Keratinocyte (primary cell): ENCODE data around the gene WDCP. TPM values are rescaled to one million over a fixed set of nuclear protein-coding genes. Genes with fewer than 3 reads are reported as not detected.

Experiments used
- DNase-seq: peaks from one replicate; pipeline ENCODE4 v3.0.0-alpha.2; 2011; ENCODE audit warnings: low read depth, missing footprints, low spot score
- FAIRE-seq: peaks from 2 replicates; lab custom pipeline; 2011; peaks lifted over from hg19 to GRCh38; lab: Jason Lieb, UNC
- H2AFZ ChIP-seq: 2 replicates; pipeline ENCODE4 v1.6.0; 2012; ENCODE audit warnings: low read length, control low read depth, inconsistent platforms; ENCODE audit not compliant: control insufficient read depth
- H3K27ac ChIP-seq: 2 replicates; pipeline ENCODE4 v1.5.1; 2011; ENCODE audit warnings: low read length; ENCODE audit not compliant: control insufficient read depth, insufficient read depth
- H3K27me3 ChIP-seq: 3 replicates; pipeline ENCODE4 v1.6.0; 2011; ENCODE audit warnings: low read length; ENCODE audit not compliant: control insufficient read depth, insufficient read depth; ENCODE audit errors: extremely low read depth
- H3K36me3 ChIP-seq, 2 experiments: 2 replicates in 1 of 2; 3 replicates in 1 of 2; pipeline ENCODE4 v1.5.1; 2011; ENCODE audit warnings: low read length in 2 of 2, mild to moderate bottlenecking in 1 of 2; ENCODE audit not compliant: control insufficient read depth in 2 of 2, insufficient read depth in 2 of 2; ENCODE audit errors: extremely low read depth in 1 of 2
- H3K4me1 ChIP-seq: 3 replicates; pipeline ENCODE4 v1.5.1; 2011; ENCODE audit warnings: low read length; ENCODE audit not compliant: control insufficient read depth, insufficient read depth; ENCODE audit errors: extremely low read depth
- H3K4me2 ChIP-seq: 3 replicates; pipeline ENCODE4 v1.6.0; 2011; ENCODE audit warnings: low read depth, low read length; ENCODE audit not compliant: control insufficient read depth, insufficient read depth; ENCODE audit errors: extremely low read depth
- H3K4me3 ChIP-seq, 3 experiments: fragments of 200-600 bp in 1 of 3; sonication (generic) in 1 of 3; 2 replicates in 2 of 3; 3 replicates in 1 of 3; pipeline ENCODE4 v1.5.1; 2011 to 2016; ENCODE audit warnings: low read length in 3 of 3, mild to moderate bottlenecking in 3 of 3, control low read depth in 2 of 3, inconsistent platforms in 1 of 3, low read depth in 1 of 3, mixed read lengths in 1 of 3, mixed run types in 1 of 3, moderate library complexity in 1 of 3; ENCODE audit not compliant: control insufficient read depth in 2 of 3, insufficient read depth in 2 of 3; ENCODE audit errors: extremely low read depth in 1 of 3
- H3K79me2 ChIP-seq: 2 replicates; pipeline ENCODE4 v1.6.0; 2012; ENCODE audit warnings: low read length; ENCODE audit not compliant: control insufficient read depth, insufficient read depth
- H3K9ac ChIP-seq: 3 replicates; pipeline ENCODE4 v1.6.0; 2011; ENCODE audit warnings: low read length; ENCODE audit not compliant: control insufficient read depth, insufficient read depth; ENCODE audit errors: extremely low read depth
- H3K9me1 ChIP-seq: 3 replicates; pipeline ENCODE4 v1.6.0; 2011; ENCODE audit warnings: low read length; ENCODE audit not compliant: control insufficient read depth, insufficient read depth; ENCODE audit errors: extremely low read depth
- H3K9me3 ChIP-seq: 2 replicates; pipeline ENCODE4 v1.5.1; 2012; ENCODE audit warnings: low read depth, low read length; ENCODE audit not compliant: control insufficient read depth
- H4K20me1 ChIP-seq: 3 replicates; pipeline ENCODE4 v1.6.0; 2011; ENCODE audit warnings: low read length; ENCODE audit not compliant: control insufficient read depth, insufficient read depth; ENCODE audit errors: extremely low read depth
- CTCF ChIP-seq, 3 experiments: IDR thresholded peaks in 1 of 3; conservative IDR thresholded peaks in 1 of 3; optimal IDR thresholded peaks in 1 of 3; 2 replicates in 2 of 3; 3 replicates in 1 of 3; pipeline versions ENCODE3 to v1.5.1; 2011; ENCODE audit warnings: low read length in 3 of 3, mild to moderate bottlenecking in 3 of 3, moderate library complexity in 2 of 3, control low read depth in 1 of 3, inconsistent platforms in 1 of 3; ENCODE audit not compliant: insufficient read depth in 2 of 3; ENCODE audit errors: extremely low read depth in 1 of 3
- EZH2 ChIP-seq: IDR thresholded peaks from one replicate; pipeline ENCODE4 v1.6.1; 2012; ENCODE audit warnings: inconsistent platforms, mild to moderate bottlenecking, low read length, moderate library complexity
- dilution Hi-C: fragments of 300-500 bp; cut with MboI; formaldehyde crosslinking; loops from one replicate; pipeline ENCODE4 v1.7.0; 2020; ENCODE audit warnings: low sequenced_read_pairs; ENCODE audit not compliant: extremely low pct_ligation_motif_present
- polyA plus RNA-seq, 5 experiments: library from polyadenylated mRNA; depleted of rRNA in 3 of 5; stranded (reverse) in 3 of 5; stranded (forward) in 1 of 5; unstranded in 1 of 5; fragments of >200 nt; gene quantifications; 1 replicate in 1 of 5; 2 replicates in 3 of 5; 3 replicates in 1 of 5; pipeline versions ENCODE4 v1.2.1 to v1.2.3, GENCODE V29; 2011 to 2012; ENCODE audit warnings: missing spikeins in 2 of 5, low read depth in 1 of 5, low replicate concordance in 1 of 5

WDCP gene
- polyA plus RNA-seq, 1 donor (not counting 4 experiments of a cell fraction or from before 2014, with no cell fraction given): 11.0 TPM

- Histone ChIP-seq H3K4me3 (no peak overlapping the region), H4K20me1 (no peaks in the 10 kb centered on the region), H3K9ac (no peak overlapping the region), H2AFZ (no peak overlapping the region), H3K9me1 (no peaks in the 10 kb centered on the region), H3K9me3 (no peaks in the 10 kb centered on the region), H3K27ac (no peak overlapping the region), H3K4me1 (no peaks in the 10 kb centered on the region), H3K79me2 (no peaks in the 10 kb centered on the region), H3K27me3 (no peaks in the 10 kb centered on the region), H3K4me2 (no peak overlapping the region), H3K36me3 (peaks cover 0 to 3% of the 10 kb centered on the region in 2 experiments)
- DNase-seq: no peak
- TF ChIP-seq CTCF (optimal IDR thresholded peaks at IDR 0.05 in 1 of 3, IDR thresholded peaks at IDR 0.05 in 1 of 3, conservative IDR thresholded peaks at IDR 0.05 in 1 of 3; ENCODE audit: extremely low read depth in 1 of 3, insufficient read depth in 2 of 3, low read length in 3 of 3): no peak
- no peak for FAIRE-seq
- dilution Hi-C loops: no loop called here
Measured at GRCh38 chr2:24058564-24059271, 11.5 kb upstream of the WDCP start.

- no peak for TF ChIP-seq EZH2
- TF ChIP-seq CTCF (optimal IDR thresholded peaks at IDR 0.05 in 1 of 3, IDR thresholded peaks at IDR 0.05 in 1 of 3, conservative IDR thresholded peaks at IDR 0.05 in 1 of 3; ENCODE audit: extremely low read depth in 1 of 3, insufficient read depth in 2 of 3, low read length in 3 of 3): no peak
- Histone ChIP-seq H4K20me1 (no peaks in the 10 kb centered on the region), H3K9me3 (no peaks in the 10 kb centered on the region), H3K36me3 (peaks cover 0 to 1% of the 10 kb centered on the region in 2 experiments), H3K9me1 (no peaks in the 10 kb centered on the region), H3K79me2 (no peaks in the 10 kb centered on the region), H3K4me3 (no peak overlapping the region), H3K4me2 (no peak overlapping the region), H2AFZ (no peak overlapping the region), H3K27ac (no peak overlapping the region), H3K9ac (no peak overlapping the region), H3K4me1 (no peaks in the 10 kb centered on the region), H3K27me3 (no peaks in the 10 kb centered on the region)
- dilution Hi-C loops: no loop called here
- FAIRE-seq: no peak
- DNase-seq: no peak
Measured at GRCh38 chr2:24055750-24056149, 8.6 kb upstream of the WDCP start.
